Bronchial epithelial cell (primary cell): Measurements from ENCODE around the gene COLEC12. TPM values are rescaled to one million over a fixed set of nuclear protein-coding genes. Genes with fewer than 3 reads are reported as not detected.

Experiments
- DNase-seq: peaks from one replicate; pipeline ENCODE4 v3.0.0-alpha.2; 2010; ENCODE audit warnings: low read depth
- FAIRE-seq: peaks from 2 replicates; lab custom pipeline; 2011; peaks lifted over from hg19 to GRCh38; lab: Jason Lieb, UNC
- H3K27me3 ChIP-seq: 2 replicates; pipeline ENCODE4 v1.5.1; 2011; ENCODE audit warnings: low read length; ENCODE audit not compliant: control insufficient read depth, insufficient read depth
- H3K36me3 ChIP-seq: 2 replicates; pipeline ENCODE4 v1.5.1; 2011; ENCODE audit warnings: low read length; ENCODE audit not compliant: control insufficient read depth, insufficient read depth
- H3K4me3 ChIP-seq: 2 replicates; pipeline ENCODE4 v1.5.1; 2011; ENCODE audit warnings: mild to moderate bottlenecking, low read depth, low read length, control low read depth
- CTCF ChIP-seq: IDR thresholded peaks from 2 replicates; pipeline ENCODE4 v1.5.1; 2011; ENCODE audit warnings: mild to moderate bottlenecking, moderate library complexity, low read length, control low read depth, inconsistent platforms; ENCODE audit not compliant: insufficient read depth, severe bottlenecking
- total RNA-seq: library from RNA; depleted of rRNA; stranded (reverse); fragments of >200 nt; gene quantifications from 2 replicates; pipeline ENCODE4 v1.2.1, GENCODE V29; 2014

COLEC12 gene
- total RNA-seq, 1 donor from 2014 or later = 0.53 TPM

- no peak for TF ChIP-seq CTCF
- DNase-seq (no peak), FAIRE-seq (no peak)
- H3K4me3 ChIP-seq = no peak overlapping the region
- H3K36me3 ChIP-seq = no peaks in the 10 kb centered on the region
- peaks cover 14% of the 10 kb centered on the region for H3K27me3 ChIP-seq
These were observed 859 bp upstream of the COLEC12 start for GRCh38 chr18:501406-501714.

GRCh38 chr18:499776-500631 lies 497 bp downstream of the COLEC12 start:
- no peak for DNase-seq

GRCh38 chr18:498931-499775 lies 1.3 kb downstream of the COLEC12 start:
- Histone ChIP-seq H3K36me3 (no peaks in the 10 kb centered on the region), H3K4me3 (no peak overlapping the region), H3K27me3 (peaks cover 14% of the 10 kb centered on the region)
- FAIRE-seq = no peak
- no peak for DNase-seq
- no peak for TF ChIP-seq CTCF

More at GRCh38 chr18:499776-500631, 497 bp downstream of the COLEC12 start:
- Histone ChIP-seq H3K36me3 (no peaks in the 10 kb centered on the region), H3K4me3 (no peak overlapping the region), H3K27me3 (peaks cover 14% of the 10 kb centered on the region)
- FAIRE-seq = no peak
- no peak for TF ChIP-seq CTCF

- TF ChIP-seq CTCF = no peak
- DNase-seq = no peak
- Histone ChIP-seq H3K4me3 (no peak overlapping the region), H3K36me3 (no peaks in the 10 kb centered on the region), H3K27me3 (peaks cover 14% of the 10 kb centered on the region)
- FAIRE-seq = no peak
These were observed 2.8 kb downstream of the COLEC12 start for GRCh38 chr18:497688-498087.

GRCh38 chr18:495452-495851 lies 5.0 kb downstream of the COLEC12 start:
- H3K36me3 ChIP-seq = no peaks in the 10 kb centered on the region
- H3K27me3 ChIP-seq = peaks cover 11% of the 10 kb centered on the region
- DNase-seq (no peak), FAIRE-seq (peak; percentile 13)
- no peak for TF ChIP-seq CTCF
- H3K4me3 ChIP-seq = no peak overlapping the region
